ENCODE measurements around the gene CNTNAP2.

- TF ChIP-seq GATA3 (IDR thresholded peaks at IDR 0.05; ENCODE audit: low read depth, low read length) (no peak), GATA2 (IDR thresholded peaks at IDR 0.05; ENCODE audit: low read depth, low read length) (no peak)
These were observed 2150.2 kb downstream of the CNTNAP2 start for GRCh38 chr7:148266795-148267194.
